Measurements from ENCODE around the gene AKAP12.

GRCh38 chr6:151377095-151377494 lies 137.3 kb downstream of the AKAP12 start:
- TF ChIP-seq CREB1 (IDR thresholded peaks at IDR 0.05; ENCODE audit: low read depth) (no peak), MAX (IDR thresholded peaks at IDR 0.05) (no peak), NFIC (IDR thresholded peaks at IDR 0.05) (no peak), FOXM1 (IDR thresholded peaks at IDR 0.05; ENCODE audit: borderline replicate concordance, low read depth) (no peak), YY1 (IDR thresholded peaks at IDR 0.05; ENCODE audit: low read depth) (no peak), RAD21 (IDR thresholded peaks at IDR 0.05; ENCODE audit: low read depth) (no peak), EP300 (IDR thresholded peaks at IDR 0.05; ENCODE audit: borderline replicate concordance) (no peak), ZBTB7A (IDR thresholded peaks at IDR 0.05; ENCODE audit: low read depth) (no peak)
- TF ChIP-seq, protein P1, sequence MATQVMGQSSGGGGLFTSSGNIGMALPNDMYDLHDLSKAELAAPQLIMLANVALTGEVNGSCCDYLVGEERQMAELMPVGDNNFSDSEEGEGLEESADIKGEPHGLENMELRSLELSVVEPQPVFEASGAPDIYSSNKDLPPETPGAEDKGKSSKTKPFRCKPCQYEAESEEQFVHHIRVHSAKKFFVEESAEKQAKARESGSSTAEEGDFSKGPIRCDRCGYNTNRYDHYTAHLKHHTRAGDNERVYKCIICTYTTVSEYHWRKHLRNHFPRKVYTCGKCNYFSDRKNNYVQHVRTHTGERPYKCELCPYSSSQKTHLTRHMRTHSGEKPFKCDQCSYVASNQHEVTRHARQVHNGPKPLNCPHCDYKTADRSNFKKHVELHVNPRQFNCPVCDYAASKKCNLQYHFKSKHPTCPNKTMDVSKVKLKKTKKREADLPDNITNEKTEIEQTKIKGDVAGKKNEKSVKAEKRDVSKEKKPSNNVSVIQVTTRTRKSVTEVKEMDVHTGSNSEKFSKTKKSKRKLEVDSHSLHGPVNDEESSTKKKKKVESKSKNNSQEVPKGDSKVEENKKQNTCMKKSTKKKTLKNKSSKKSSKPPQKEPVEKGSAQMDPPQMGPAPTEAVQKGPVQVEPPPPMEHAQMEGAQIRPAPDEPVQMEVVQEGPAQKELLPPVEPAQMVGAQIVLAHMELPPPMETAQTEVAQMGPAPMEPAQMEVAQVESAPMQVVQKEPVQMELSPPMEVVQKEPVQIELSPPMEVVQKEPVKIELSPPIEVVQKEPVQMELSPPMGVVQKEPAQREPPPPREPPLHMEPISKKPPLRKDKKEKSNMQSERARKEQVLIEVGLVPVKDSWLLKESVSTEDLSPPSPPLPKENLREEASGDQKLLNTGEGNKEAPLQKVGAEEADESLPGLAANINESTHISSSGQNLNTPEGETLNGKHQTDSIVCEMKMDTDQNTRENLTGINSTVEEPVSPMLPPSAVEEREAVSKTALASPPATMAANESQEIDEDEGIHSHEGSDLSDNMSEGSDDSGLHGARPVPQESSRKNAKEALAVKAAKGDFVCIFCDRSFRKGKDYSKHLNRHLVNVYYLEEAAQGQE (IDR thresholded peaks at IDR 0.05; ENCODE audit: low read depth), result no peak
- TF ChIP-seq, protein P2, sequence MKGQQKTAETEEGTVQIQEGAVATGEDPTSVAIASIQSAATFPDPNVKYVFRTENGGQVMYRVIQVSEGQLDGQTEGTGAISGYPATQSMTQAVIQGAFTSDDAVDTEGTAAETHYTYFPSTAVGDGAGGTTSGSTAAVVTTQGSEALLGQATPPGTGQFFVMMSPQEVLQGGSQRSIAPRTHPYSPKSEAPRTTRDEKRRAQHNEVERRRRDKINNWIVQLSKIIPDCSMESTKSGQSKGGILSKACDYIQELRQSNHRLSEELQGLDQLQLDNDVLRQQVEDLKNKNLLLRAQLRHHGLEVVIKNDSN (IDR thresholded peaks at IDR 0.05), result no peak
